BE2C (cell line): ENCODE measurements around the gene NEDD9.

Source experiments
- DNase-seq: peaks from one replicate; pipeline ENCODE4 v3.0.0-alpha.2; 2020
- H3K27me3 ChIP-seq: fragments of 250-450 bp; sonication (Bioruptor Pico); 2 replicates; pipeline ENCODE4 v1.5.1; 2020; ENCODE audit warnings: mild to moderate bottlenecking
- H3K36me3 ChIP-seq: fragments of 250-450 bp; sonication (Bioruptor Pico); 2 replicates; pipeline ENCODE4 v1.5.1; 2020; ENCODE audit warnings: mild to moderate bottlenecking
- H3K4me1 ChIP-seq: fragments of 250-450 bp; sonication (Bioruptor Pico); 2 replicates; pipeline ENCODE4 v1.5.1; 2020
- H3K4me3 ChIP-seq: 2 replicates; pipeline ENCODE4 v1.5.1; 2011; ENCODE audit warnings: low read depth, low read length
- H3K9me3 ChIP-seq: fragments of 250-450 bp; sonication (Bioruptor Pico); 2 replicates; pipeline ENCODE4 v1.5.1; 2020
- CTCF ChIP-seq: IDR thresholded peaks from 2 replicates; pipeline ENCODE4 v1.5.1; 2012; ENCODE audit warnings: mild to moderate bottlenecking, low read depth, low read length

NEDD9 gene

DNA sequence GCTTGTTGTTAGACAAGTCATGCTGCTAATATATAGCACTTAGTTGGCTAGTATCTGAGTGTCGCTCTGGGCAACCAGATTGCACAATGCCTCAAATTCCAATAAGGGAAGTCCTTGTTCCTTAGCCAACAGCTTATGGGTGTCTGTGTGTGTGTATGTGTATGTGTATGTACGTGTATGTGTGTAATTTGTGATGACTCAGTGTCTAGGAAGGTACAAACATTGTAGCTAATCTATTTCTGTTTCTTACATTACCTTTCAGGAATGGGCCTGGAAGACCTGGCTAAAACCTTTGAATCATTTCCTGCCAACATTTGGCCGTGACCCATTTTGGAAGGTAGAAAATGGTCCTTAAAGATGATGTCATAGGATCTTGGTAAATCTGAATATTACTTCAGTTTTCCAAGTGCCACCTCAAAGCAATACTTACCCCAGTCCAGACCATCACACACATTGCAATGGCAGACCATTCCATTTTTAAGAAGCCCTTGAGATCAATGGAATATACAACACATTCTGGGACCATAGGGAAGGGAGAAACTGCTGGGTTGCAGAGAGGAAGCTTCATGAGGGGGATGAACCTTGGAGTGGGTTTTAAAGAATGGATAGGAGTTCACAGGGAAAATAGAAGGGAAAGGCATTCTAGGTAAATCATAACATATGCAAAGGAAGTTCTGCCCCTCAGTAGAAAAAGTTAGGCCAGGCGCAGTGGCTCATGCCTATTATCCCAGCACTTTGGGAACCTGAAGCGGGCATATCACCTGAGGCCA, 25.1 kb downstream of the NEDD9 start:
- no peaks in the 10 kb centered on the region for H3K36me3 ChIP-seq
- no peak for DNase-seq

DNA sequence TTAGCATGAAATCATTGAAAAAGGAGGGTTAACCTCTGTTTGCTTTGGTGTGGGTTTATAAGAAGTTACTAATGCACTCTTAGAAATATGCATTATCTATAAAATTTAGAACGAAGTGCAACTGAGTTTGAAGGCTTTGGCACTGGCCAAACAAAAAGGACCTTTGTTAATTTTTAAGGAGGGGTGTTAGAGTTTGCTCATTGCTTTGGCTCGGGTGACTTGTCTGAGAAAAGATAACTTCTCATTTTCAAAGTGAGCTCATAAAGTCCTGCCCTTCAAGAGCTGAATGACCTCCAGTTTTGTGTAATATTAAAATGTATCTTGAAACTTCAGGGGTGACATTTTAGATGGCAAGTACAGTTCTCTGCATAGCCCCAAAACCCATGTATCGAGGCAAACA, 25.9 kb downstream of the NEDD9 start:
- no peak for TF ChIP-seq CTCF
- Histone ChIP-seq H3K27me3 (no peaks in the 10 kb centered on the region), H3K4me3 (no peak overlapping the region), H3K9me3 (no peaks in the 10 kb centered on the region), H3K36me3 (no peaks in the 10 kb centered on the region), H3K4me1 (no peaks in the 10 kb centered on the region)
- no peak for DNase-seq

More for the DNA sequence above, 25.1 kb downstream of the NEDD9 start:
- Histone ChIP-seq H3K27me3 (no peaks in the 10 kb centered on the region), H3K4me3 (no peak overlapping the region), H3K9me3 (no peaks in the 10 kb centered on the region), H3K4me1 (no peaks in the 10 kb centered on the region)
- TF ChIP-seq CTCF: no peak

DNA sequence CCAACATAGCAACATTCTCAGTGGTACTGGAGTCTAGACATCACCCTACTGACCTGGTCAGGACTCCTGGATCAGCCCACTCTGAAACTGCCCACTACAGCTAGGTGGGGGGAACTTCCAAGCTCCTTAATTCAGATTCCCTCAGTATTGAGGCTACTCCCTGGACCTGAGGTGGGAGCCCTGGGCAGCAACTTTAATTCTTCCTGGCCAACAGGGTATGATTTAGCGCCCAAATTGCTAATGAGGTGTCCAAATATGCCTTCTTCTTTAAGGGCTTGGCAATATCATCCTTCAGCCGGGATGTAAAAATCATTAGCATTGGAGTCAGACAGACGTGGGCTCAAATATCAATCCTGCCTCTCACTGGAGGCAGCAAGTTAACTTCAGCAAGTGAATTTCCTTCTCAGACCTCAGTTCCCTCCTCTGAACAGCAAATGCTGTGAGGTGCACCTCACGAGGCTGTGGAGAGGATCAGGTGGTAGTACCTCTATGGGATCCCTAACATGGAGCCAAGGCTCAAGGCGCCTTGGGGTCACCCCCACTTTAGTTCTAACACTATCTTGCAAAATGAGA, 27.6 kb downstream of the NEDD9 start:
- no peak for DNase-seq
- Histone ChIP-seq H3K9me3 (no peaks in the 10 kb centered on the region), H3K36me3 (no peaks in the 10 kb centered on the region), H3K4me3 (no peak overlapping the region), H3K4me1 (no peaks in the 10 kb centered on the region), H3K27me3 (no peaks in the 10 kb centered on the region)
- no peak for TF ChIP-seq CTCF

DNA sequence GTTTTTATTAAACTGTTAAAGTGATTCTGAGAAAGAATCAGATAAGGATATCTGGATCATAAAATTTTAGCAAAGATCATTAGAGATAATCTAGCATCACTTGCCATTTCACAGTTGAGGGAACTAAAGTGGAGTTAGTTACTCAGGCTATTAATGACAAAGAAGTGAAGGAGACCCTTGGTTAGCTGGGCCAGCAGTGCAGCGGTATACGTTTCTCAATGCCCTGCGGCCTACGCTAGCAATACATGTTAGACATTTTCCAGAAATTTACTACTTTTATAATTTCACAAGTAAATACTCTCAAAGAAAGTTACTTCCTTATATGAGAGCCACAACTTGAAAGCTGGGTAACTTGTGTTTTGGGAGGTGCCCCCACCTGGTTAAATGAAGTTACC, 28.5 kb downstream of the NEDD9 start:
- H3K27me3 ChIP-seq: no peaks in the 10 kb centered on the region
- no peaks in the 10 kb centered on the region for H3K36me3 ChIP-seq
- H3K4me3 ChIP-seq: no peak overlapping the region
- no peak for TF ChIP-seq CTCF
- H3K4me1 ChIP-seq: no peaks in the 10 kb centered on the region
- no peak for DNase-seq
- H3K9me3 ChIP-seq: no peaks in the 10 kb centered on the region

- Histone ChIP-seq H3K4me3 (no peak overlapping the region), H3K36me3 (no peaks in the 10 kb centered on the region), H3K27me3 (no peaks in the 10 kb centered on the region), H3K4me1 (no peaks in the 10 kb centered on the region), H3K9me3 (no peaks in the 10 kb centered on the region)
- DNase-seq: no peak
- no peak for TF ChIP-seq CTCF
Measured at GRCh38 chr6:11203306-11204004, 29.0 kb downstream of the NEDD9 start.
